RPMI8226 (cell line): ENCODE results near the gene MEP1A.
"Not testable (repeated sequence)": the region's sequence is repeated elsewhere in the genome, so short reads cannot be mapped to it uniquely, and the experiment has no call there.

ENCODE experiments used
- DNase-seq: peaks from one replicate; pipeline ENCODE4 v3.0.0-alpha.2; 2015

Gene MEP1A, protein sequence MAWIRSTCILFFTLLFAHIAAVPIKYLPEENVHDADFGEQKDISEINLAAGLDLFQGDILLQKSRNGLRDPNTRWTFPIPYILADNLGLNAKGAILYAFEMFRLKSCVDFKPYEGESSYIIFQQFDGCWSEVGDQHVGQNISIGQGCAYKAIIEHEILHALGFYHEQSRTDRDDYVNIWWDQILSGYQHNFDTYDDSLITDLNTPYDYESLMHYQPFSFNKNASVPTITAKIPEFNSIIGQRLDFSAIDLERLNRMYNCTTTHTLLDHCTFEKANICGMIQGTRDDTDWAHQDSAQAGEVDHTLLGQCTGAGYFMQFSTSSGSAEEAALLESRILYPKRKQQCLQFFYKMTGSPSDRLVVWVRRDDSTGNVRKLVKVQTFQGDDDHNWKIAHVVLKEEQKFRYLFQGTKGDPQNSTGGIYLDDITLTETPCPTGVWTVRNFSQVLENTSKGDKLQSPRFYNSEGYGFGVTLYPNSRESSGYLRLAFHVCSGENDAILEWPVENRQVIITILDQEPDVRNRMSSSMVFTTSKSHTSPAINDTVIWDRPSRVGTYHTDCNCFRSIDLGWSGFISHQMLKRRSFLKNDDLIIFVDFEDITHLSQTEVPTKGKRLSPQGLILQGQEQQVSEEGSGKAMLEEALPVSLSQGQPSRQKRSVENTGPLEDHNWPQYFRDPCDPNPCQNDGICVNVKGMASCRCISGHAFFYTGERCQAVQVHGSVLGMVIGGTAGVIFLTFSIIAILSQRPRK

DNA sequence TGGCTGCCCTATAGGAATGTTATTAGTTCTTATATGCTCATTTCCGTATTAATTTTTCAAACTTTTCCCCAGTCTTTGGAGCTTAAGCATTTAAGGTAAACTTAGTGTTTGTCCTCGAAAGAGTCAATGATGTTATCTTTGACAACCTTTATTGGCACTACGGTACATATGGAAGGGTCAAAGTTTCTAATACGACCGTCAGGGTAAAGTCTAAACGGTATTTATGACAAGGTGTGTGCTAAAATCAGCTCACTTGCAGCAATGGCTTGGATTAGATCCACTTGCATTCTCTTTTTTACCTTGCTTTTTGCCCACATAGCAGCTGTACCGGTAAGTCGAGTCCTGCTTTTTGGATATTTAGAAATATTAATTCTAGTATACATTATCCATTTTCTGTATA, at the start of gene MEP1A:
Gene MEP1A (plus strand): TSS at position 252 of the 400 bp plus-strand sequence. CDS start 10 bp downstream, at position 262.
- no peak for DNase-seq

DNA sequence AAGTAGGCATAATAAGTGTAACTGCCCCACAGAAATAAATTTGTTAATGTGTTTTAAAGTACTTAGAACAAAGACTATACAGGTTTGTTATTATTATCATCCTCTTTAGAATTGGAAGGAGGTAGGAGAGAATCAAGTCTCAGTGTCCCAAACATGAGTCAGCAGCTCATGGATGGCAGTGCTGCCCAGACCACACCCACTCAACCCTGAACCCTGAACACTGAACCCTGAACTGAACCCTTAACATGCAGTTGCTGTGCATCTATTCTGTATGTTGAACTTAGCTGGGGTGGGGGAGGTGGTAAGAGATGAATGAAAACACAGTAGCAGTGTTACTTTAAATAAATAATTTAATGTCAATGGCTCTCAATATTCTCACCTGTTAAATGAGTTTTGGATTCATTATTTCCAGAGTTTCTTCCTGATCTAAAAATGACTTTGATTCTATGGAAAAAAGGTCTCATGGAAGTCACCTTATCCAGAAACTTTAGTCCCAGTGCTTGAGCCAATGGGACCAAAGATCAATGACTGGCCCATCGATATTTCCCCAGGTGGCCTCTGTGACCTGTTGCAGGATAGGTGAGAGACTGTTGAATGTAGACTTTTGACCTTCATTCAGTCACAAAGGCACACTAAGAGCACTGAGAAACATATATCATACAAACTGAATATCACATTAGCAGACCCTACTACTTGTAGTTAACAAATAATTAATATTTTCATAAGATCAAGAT, 49.6 kb upstream of the MEP1A start:
- no peak for DNase-seq

DNA sequence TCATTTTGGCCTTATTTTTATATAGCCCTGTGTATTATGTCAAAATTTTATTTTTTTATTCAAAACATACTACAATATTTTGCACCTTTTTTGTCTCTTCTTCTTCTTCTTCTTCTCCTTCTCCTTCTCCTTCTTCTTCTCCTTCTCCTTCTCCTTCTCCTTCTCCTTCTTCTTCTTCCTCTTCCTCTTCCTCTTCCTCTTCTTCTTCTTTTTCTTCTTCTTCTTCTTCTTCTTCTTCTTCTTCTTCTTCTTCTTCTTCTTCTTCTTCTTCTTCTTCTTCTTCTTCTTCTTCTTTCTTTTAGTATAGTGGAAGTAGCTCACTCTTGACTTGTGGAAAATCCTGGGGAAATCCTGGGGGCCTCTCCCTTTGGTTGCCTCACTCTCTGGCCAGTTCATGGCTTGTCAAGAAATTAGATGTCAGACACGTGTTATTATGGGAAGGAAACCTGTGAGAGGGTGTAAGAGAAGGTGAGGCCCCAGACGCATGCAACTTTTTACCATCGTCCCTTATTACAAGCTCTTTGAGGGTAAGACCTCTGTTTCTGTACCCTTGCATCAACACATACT, 48.9 kb upstream of the MEP1A start:
- DNase-seq: not testable (repeated sequence)

DNA sequence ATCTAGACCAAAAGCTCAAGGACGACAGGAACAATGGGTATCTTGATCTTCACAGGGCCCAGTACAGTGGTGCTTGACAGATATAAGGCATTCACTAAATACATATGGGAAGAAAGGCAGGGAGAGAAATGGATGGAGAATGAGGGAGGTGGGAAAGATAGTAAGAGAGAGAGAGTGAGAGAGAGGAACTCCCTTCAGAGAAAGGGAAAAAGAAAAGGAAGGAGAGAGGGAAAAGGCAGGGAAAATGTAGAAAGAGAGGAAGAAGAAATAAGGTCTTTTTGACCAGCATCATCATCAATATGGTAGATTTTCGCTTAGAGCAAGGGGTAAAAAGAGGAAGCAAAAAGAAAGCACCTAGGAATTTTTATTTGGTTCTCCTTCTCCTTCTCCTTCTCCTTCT, 47.2 kb upstream of the MEP1A start:
- DNase-seq: no peak

DNA sequence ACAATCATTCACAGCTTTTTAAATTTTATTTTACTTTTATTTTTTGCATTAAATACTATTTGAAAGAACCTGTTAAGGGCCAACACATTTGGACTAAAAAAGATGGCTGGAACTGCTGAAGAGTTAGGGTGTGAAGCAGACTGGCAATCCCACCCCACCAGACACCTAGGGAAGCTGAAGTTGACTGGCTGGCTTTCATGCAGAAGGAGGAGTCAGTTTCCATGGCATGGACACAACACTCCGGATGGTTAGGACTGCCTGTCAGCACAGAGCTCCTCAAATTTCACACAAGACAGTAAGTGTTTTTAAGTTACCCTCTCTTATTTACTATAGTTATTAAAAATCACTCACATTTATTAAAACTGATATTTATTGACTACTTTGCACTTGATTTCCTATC, 46.5 kb upstream of the MEP1A start, which contains the start of gene ANKRD66:
Gene ANKRD66 (plus strand): TSS at position 238 of the 400 bp plus-strand sequence. CDS start 5,016 bp downstream, outside the sequence.
- DNase-seq: no peak

DNA sequence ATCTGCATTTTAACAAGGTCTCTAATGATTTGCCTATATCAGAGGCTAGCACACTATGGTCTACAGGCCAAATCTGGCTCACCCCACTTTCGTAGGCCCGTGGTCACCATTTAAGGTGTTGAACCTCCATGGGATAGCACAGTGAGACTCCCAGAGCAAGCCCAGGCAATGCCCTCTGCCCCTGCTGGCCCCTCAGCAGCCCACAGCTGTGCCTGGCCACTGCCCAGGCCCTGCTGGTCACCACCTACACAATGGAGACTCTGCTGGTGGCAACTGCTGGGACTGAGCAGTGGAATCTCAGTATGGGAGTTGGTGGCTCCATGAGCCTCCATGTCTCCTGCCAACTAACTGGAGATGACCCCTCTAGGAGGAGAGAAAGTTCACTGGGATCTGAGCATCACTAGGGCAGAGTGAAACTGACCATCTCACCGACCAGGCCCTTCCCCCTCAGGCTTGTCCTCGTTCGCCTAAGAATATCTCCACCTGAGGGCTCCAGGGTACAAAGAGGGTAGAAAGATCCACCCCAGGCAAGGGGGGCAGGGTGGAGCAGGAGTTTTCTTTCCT, 44.2 kb upstream of the MEP1A start:
- no peak for DNase-seq

DNA sequence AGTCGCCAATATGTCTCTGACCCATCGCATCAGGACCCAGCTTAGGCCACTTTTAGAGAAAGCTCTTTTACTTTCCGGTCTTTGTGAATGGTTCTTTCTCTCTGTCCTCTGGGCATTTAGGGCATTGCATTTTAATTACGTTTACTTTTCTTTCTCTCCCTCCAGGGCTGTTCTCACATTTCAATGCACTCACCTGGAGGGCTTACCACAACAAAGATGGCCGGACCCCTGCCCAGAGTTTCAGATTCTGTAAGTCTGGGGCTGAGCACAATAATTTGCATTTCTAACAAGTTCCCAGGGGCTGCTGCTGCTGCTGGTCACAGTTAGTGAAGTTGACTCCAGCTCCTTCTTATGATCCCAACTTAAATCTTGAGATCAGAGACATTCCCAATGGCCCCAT, 43.5 kb upstream of the MEP1A start:
- no peak for DNase-seq

DNA sequence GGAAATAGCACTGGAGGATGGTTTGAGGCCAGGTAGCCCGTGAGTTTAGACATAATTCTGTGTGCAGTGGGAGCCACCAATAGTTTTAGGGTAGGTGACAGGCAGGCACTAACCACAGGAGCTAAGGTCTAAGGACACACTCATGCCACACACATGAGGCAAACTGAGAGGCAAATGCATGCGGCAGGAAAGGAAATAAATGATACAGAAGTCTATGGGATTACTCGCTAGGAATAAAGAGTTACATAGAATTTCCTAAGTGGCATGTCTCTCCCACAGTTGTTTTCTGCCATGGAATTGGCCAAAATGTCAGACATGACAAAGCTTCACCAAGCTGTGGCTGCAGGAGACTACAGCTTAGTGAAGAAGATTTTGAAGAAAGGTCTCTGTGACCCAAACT, 41.5 kb upstream of the MEP1A start:
- DNase-seq: no peak

DNA sequence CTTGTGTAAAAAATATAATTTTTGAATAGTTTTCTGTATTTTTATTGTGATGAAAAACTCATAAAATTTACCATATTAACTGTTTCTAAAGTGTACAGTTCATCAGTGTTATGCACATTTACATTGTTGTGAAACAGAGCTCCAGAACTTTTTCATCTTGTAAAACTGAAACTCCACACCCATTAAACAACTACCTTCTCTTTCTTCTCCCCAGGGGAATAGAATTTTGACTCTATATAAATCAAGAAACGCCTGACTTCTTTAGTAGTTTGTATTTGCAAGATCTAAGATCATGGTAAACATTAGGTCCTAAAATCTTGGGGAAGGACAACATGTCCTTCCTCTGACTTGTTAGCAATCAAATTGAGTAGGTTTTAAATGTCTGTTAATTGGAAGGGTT, 37.3 kb upstream of the MEP1A start:
- no peak for DNase-seq

DNA sequence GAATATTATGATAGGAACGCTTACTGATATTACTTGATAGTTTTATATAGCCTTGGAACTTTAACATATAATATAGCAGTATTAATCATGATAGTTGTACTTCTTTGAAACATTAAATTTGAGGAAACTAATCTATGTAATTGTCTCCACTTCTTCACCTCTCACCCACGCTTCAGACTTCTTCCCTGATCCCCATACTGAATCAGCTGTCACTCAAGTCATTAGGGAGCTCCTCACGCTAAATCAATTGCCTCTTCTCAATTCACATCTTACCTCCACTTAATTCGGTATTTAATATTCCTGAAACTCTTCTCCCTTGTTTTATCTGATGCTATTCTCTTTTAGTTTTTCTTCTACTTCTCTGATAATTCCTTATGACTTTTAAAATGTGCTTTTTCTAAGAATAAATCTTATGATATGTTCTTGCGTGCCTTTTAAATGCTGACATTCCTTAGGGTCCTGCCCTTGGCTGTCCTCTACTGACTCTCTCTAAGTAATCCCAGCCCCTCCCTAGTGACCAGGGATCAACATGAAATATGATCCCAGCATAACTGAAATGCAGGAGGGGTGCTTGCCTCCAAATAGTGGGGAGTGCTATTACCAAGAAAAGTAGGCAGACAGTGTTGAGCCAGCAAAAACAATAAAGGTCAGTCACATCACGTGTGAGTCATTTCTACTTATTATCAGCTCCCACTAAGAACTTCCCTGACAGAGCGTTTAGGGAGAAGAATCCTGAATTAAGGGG, 36.5 kb upstream of the MEP1A start:
- DNase-seq: no peak

DNA sequence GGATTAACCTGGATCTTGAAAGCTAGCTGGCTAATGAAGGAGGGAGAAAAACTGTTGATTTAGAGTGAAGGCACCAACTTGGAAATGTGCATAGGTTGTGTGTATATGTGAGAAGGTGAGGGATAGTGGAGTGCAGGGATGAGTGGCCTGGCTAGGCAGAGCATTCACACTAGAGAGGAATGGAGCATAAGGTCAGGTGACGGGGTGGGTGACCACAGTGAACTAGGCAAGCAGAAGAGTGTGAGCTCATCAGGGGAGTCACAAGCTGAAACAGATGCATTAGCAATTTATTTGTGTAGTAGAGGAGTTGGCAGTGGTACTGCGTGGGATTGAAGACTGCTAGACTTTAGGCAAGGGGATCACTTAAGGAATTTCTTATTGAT, 36.0 kb upstream of the MEP1A start:
- no peak for DNase-seq

DNA sequence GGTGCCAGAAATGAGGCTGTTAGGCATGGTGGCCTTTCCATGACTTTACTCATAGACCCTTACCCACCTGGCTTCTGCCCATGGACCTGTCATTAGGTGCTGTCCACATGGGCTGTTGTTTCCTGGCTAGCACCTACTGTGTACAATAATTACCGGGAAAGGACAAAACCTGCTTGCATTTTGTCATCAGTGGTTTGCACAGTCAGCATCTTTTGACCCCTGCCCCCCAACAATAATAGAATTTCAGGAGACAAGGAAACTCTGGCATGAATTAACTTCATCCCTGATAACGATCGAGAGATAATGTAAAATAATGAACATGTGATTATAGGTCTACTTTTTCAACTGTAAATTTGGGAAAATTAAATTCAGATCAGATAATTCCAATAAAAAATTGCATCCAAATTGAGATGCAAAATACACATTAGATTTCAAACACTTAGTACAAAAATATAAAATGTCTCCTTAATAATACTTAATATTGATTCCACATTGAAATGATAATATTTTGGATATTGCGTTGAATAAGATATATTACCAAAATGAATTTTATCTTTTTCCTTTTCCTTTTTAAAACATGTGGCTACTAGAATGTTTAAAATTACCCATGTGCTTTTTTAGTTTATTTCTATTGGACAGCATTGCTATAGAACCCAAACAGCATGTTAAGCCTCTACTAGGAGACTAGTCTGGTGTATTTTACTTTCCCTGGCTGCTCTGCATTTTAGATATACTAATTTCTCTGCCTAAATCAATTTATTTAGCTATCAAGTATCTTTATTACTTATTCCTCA, 34.0 kb upstream of the MEP1A start:
- DNase-seq: no peak

DNA sequence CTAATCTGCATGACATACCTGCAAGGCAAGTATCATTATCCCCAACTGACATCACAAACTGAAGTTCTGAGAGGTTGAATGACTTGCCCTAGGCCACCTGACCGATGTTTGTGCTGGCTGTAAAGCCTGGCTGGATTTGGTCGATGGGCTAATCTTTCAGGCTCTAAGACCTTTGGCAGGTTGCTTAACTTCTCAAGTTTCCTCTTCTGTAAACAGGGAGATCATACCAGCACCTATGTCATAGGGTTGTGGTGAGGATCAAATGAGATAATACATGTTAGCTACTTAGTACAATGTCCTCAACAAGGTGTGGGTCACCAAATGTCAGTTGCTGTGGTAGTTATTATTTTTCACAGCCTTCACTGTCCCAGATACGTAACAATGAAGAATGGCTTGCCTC, 32.3 kb upstream of the MEP1A start:
- DNase-seq: no peak

DNA sequence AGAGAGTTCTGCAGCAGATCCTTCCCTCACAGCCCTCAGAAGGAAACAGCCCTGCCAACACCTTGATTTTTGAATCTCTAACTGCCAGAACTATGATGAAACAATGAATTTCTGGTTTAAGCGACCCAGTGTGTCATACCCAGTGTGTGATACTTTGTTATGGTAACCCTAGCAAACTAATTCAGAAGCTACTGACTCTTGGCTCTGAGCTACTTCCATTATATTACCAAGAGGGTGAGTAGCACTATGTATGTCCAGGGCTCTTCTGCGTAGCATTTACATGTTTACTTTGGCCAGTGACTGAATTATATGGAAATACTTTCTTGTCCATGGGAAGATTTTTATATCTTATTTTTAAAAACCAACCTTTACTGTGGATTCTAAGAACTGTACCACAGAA, 29.7 kb upstream of the MEP1A start:
- no peak for DNase-seq

DNA sequence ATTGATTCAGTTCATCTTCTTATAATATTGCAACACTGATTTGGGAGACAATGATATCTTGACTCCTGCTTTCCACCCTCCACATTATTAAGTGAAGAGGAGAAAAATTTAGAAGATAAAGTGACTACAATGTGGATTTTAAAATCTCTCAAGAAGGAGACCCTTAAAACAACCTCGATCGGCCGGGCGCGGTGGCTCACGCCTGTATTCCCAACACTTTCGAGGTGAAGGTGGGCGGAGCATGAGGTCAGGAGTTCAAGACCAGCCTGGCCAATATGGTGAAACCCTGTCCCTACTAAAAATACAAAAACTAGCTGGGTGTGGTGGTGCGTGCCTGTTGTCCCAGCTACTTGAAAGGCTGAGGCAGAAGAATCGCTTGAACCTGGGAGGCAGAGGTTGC, 28.9 kb upstream of the MEP1A start:
- DNase-seq: not testable (repeated sequence)

DNA sequence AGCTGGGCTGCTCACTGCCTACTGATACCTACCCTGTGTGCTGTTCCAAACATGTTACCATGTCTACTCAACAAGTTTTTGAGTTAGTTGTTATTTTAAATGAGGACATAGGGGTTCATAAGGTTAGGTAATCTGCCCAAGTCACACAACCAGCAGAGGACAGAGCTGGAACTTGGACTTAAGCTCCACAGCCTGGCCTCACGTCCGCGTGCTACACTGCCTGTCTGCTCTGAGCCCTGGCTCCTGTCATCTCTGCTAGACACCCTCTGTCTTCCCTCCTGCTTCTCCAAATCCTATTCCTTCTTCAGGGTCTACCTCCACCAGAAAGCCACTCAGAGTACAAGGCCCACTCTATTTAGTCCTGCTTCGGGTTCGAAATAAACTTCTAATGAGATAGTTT, 28.2 kb upstream of the MEP1A start:
- no peak for DNase-seq

DNA sequence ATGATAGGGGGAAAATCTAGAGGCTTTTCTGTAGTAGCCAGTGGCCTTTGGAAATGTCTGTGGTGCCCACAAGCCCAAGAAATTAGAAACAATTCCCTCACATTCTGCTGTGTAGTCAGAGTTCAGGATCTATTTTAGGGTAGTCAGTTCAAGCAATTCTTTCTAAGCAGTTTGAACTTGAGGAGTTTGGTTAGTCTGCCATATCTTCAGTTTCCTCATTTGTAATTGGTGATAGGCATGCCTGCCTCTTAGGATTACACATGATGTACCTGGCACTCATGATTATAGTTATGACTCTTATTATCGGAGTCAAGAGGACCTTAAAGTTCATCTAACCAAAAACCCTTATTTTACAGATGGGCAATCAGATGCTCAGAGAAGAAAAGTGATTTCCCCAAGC, 21.2 kb upstream of the MEP1A start:
- DNase-seq: no peak

DNA sequence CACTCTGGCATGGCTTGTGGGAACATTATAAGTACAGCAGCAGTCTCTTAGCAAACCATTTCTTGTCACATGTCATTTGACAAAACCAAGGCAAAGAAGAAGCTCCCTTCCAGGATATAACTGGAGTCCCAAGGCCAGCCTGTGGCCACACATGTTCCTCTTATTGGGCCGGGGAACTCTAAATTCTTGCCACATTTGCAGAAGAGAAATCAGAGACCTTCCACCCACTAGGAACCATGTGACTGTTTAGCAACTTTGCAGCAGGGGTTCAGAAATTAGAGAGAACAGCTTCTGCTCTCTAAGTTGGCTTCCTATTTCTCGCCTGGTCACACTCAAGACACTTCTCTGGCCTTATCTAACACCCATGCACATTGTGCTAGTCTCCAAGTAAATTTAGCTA, 20.4 kb upstream of the MEP1A start:
- DNase-seq: no peak

DNA sequence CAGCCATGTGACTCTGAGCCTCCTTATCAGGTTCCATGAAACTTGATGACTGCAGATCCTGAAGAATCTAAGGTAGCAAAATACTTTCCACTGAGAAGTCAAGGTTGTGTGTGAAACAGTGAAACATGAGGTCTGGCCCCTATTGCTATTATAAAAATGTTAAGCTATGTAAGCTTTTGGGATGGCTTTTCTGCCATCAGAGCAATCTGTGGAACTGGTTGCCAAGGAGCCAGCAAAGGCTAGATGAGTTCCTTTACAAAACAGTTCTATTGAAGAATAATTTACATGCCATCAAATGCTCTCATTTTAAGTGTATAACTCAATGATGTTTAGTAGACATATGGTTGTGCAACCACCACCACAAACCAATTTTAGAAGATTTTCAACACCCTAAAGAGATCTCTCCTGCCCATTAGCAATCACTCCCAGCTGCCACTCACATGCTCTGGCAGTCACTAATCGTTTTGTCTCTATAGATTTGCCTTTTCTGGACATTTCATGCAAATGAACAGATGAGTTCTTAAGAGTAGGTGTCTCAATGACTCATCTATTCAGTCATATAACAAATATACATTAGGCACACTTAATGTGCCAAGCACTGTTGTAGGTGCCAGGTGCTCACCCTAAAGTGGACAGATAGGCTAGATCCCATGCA, 19.9 kb upstream of the MEP1A start:
- DNase-seq: no peak

DNA sequence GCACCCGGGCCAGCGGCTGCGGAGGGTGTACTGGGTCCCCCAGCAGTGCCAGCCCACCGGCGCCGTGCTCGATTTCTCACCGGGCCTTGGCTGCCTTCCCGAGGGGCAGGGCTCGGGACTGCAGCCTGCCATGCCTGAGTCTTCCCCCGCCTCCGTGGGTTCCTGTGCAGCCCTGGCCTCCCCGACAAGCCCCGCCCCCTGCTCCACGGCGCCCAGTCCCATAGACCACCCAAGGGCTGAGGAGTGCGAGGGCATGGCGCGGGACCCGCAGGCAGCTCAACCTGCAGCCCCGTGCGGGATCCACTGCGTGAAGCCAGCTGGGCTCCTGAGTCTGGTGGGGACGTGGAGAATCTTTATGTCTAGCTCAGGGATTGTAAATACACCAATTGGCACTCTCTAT, 18.5 kb upstream of the MEP1A start:
- not testable (repeated sequence) for DNase-seq
